GM12878 (cell line): ENCODE measurements around the gene NEO1. TPM values are rescaled to one million over a fixed set of nuclear protein-coding genes. Genes with fewer than 3 reads are reported as not detected.

Source experiments
- ATAC-seq: fragments of 200-7000 bp; cut with Tn5 transposase; 3 replicates; pipeline ENCODE4 v1.9.1; 2020; ENCODE audit warnings: mild to moderate bottlenecking, moderate library complexity
- BruUV-seq: library from RNA; stranded (reverse); fragments of 400-500 nt; replicated peaks from 2 replicates; lab custom pipeline; 2021; lab: Mats Ljungman, UMichigan
- CTCF ChIA-PET: fragments of 300-600 bp; sonication (Branson Sonifier 250); formaldehyde crosslinking; extraction: SDS; loops from one replicate; lab custom pipeline; 2021; ENCODE audit warnings: inconsistent platforms; lab: Yijun Ruan, JAX
- POLR2A ChIA-PET: fragments of 350-600 bp; formaldehyde crosslinking; extraction: SDS; loops from one replicate; lab custom pipeline; 2021; ENCODE audit warnings: inconsistent platforms; lab: Charles Lee
- RAD21 ChIA-PET: fragments of 300-600 bp; sonication (Branson Sonifier 250); formaldehyde crosslinking; loops from one replicate; lab custom pipeline; 2023; ENCODE audit warnings: antibody characterized with exemption; ENCODE audit not compliant: unreplicated experiment; lab: Charles Lee
- SMC1A ChIA-PET: fragments of 300-600 bp; sonication (Branson Sonifier 250); formaldehyde crosslinking; loops from one replicate; lab custom pipeline; 2023; ENCODE audit not compliant: unreplicated experiment, uncharacterized antibody; lab: Charles Lee
- DNase-seq: peaks from one replicate; pipeline ENCODE4 v3.0.0-alpha.2; 2011; ENCODE audit warnings: low read depth, low spot score
- FAIRE-seq: peaks from 3 replicates; lab custom pipeline; 2011; peaks lifted over from hg19 to GRCh38; lab: Jason Lieb, UNC
- H2AFZ ChIP-seq: 2 replicates; pipeline ENCODE4 v1.6.0; 2011; ENCODE audit warnings: low read depth, low read length, control low read depth; ENCODE audit not compliant: control insufficient read depth
- H3K27ac ChIP-seq: 2 replicates; pipeline ENCODE4 v1.5.1; 2011; ENCODE audit warnings: control low read depth; ENCODE audit not compliant: control insufficient read depth, insufficient read depth
- H3K27me3 ChIP-seq, 2 experiments: replicated peaks in 1 of 2; 2 replicates each; pipeline versions ENCODE4 v1.6.0 to v1.6.1; 2011; ENCODE audit warnings: low read length in 1 of 2; ENCODE audit not compliant: control insufficient read depth in 2 of 2, insufficient read depth in 2 of 2
- H3K36me3 ChIP-seq, 2 experiments: 2 replicates each; pipeline ENCODE4 v1.5.1; 2011; ENCODE audit warnings: low read length in 1 of 2; ENCODE audit not compliant: control insufficient read depth in 2 of 2, insufficient read depth in 2 of 2
- H3K4me1 ChIP-seq: 2 replicates; pipeline ENCODE4 v1.6.1; 2011; ENCODE audit warnings: mild to moderate bottlenecking, low read length, moderate library complexity, mixed read lengths; ENCODE audit not compliant: control insufficient read depth, insufficient read depth
- H3K4me2 ChIP-seq: 2 replicates; pipeline ENCODE4 v1.6.0; 2011; ENCODE audit warnings: control low read depth; ENCODE audit not compliant: control insufficient read depth, insufficient read depth
- H3K4me3 ChIP-seq: fragments of 200-600 bp; sonication (generic); 2 replicates; pipeline ENCODE4 v1.5.1; 2016
- H3K79me2 ChIP-seq: 2 replicates; pipeline ENCODE4 v1.6.0; 2011; ENCODE audit warnings: low read length; ENCODE audit not compliant: control insufficient read depth, insufficient read depth
- H3K9ac ChIP-seq: 2 replicates; pipeline ENCODE4 v1.8.0; 2011; ENCODE audit warnings: low read length, control low read depth, mixed read lengths; ENCODE audit not compliant: control insufficient read depth, insufficient read depth
- H3K9me3 ChIP-seq: replicated peaks from 3 replicates; pipeline ENCODE4 v1.5.1; 2011; ENCODE audit warnings: mild to moderate bottlenecking, low read length; ENCODE audit not compliant: control insufficient read depth, insufficient read depth
- H4K20me1 ChIP-seq: 2 replicates; pipeline ENCODE4 v1.6.0; 2011; ENCODE audit not compliant: control insufficient read depth, insufficient read depth
- CTCF ChIP-seq, 3 experiments: IDR thresholded peaks in 2 of 3; conservative IDR thresholded peaks in 1 of 3; 2 replicates each; pipeline ENCODE4 v1.5.1; 2011; ENCODE audit warnings: low read depth in 3 of 3, low read length in 3 of 3, mild to moderate bottlenecking in 3 of 3, control low read depth in 2 of 3, moderate library complexity in 2 of 3, inconsistent platforms in 1 of 3, mixed read lengths in 1 of 3; ENCODE audit not compliant: control insufficient read depth in 2 of 3, insufficient read depth in 1 of 3; ENCODE audit errors: extremely low read depth in 1 of 3
- HDAC6 ChIP-seq: fragments of 200-600 bp; sonication (generic); IDR thresholded peaks from one replicate; pipeline ENCODE4 v1.8.0; 2017; ENCODE audit warnings: antibody characterized with exemption; ENCODE audit not compliant: unreplicated experiment
- NR2C2 ChIP-seq: IDR thresholded peaks from 2 replicates; pipeline ENCODE4 v1.6.1; 2011; ENCODE audit warnings: borderline replicate concordance, low read depth; ENCODE audit not compliant: control insufficient read depth, insufficient read length
- PAX5 ChIP-seq: IDR thresholded peaks from 2 replicates; pipeline ENCODE4 v1.6.1; 2011; ENCODE audit warnings: low read depth, low read length, borderline replicate concordance
- PML ChIP-seq: IDR thresholded peaks from 2 replicates; pipeline ENCODE4 v1.6.1; 2012; ENCODE audit warnings: low read length, inconsistent platforms
- RAD21 ChIP-seq: IDR thresholded peaks from 2 replicates; pipeline ENCODE4 v1.6.1; 2011; ENCODE audit warnings: mild to moderate bottlenecking, low read depth, low read length, moderate library complexity; ENCODE audit not compliant: insufficient read depth
- STAT3 ChIP-seq: IDR thresholded peaks from 2 replicates; pipeline ENCODE4 v1.6.1; 2011; ENCODE audit warnings: low read depth, low read length, improper control_type of control experiment
- WGBS: methylation state at CpG from one replicate; pipeline ENCODE4 v1.1.6; 2016; ENCODE audit warnings: low lambda C conversion rate; ENCODE audit not compliant: insufficient replicate concordance, insufficient coverage; ENCODE audit errors: missing lambda C conversion rate; 5-methylcytosine and 5-hydroxymethylcytosine counted together
- in situ Hi-C: fragments of 300-500 bp; cut with MboI; formaldehyde crosslinking; loops from 9 replicates; pipeline ENCODE4 v1.14.3; 2018; ENCODE audit warnings: mixed read lengths
- intact Hi-C: fragments of 100-400 bp; cut with micrococcal nuclease; formaldehyde crosslinking; loops from one replicate; pipeline ENCODE4 v1.14.2; 2022; ENCODE audit not compliant: unreplicated experiment
- polyA plus RNA-seq, 11 experiments: library from polyadenylated mRNA; depleted of rRNA in 4 of 11; unstranded in 6 of 11; stranded (reverse) in 5 of 11; fragments of >200 nt; fragmentation: Nextera tagmentation in 4 of 11; fragmentation: Illumina TruSeq in 1 of 11; extraction: Ambion mirVana in 4 of 11; extraction: Trizol in 1 of 11; gene quantifications; 1 replicate in 1 of 11; 2 replicates in 10 of 11; pipeline versions ENCODE4 v1.2.1 to v1.2.3, GENCODE V29; 2011 to 2016; ENCODE audit warnings: inconsistent platforms in 2 of 11, missing spikeins in 2 of 11, low read depth in 1 of 11
- total RNA-seq, 4 experiments: library from RNA; depleted of rRNA in 3 of 4; stranded (reverse); fragments of >200 nt in 3 of 4; fragmentation: Illumina TruSeq in 1 of 4; extraction: Trizol in 1 of 4; gene quantifications; 2 replicates each; pipeline versions ENCODE4 v1.2.1 to v1.2.3, GENCODE V29; 2013 to 2021

The NEO1 gene
- total and polyA plus RNA-seq, 10 of the 15 experiments (the other 5 are each of a cell fraction or from before 2014, with no cell fraction given), result 0.03 to 2.0 (median 0.32) TPM

DNA sequence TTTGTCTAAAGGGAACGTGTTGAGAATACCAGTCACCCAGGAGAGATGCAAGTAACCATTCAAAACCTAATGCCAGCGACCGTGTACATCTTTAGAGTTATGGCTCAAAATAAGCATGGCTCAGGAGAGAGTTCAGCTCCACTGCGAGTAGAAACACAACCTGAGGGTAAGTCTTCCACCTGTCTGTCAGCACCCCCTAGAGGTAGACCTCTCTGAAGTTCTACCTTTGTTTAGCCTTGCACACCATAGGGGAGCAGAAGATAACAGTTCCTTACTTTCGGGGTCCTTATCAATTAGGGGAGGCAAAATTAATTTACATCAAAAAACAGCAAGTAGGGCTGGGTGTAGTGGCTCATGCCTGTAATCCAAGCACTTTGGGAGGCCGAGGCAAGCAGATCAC, 192.1 kb downstream of the NEO1 start:
- DNase-seq, result no peak
- H3K4me3 ChIP-seq, result no peak overlapping the region
- WGBS, result 13% methylated on average over 6 of the region's 6 CpGs
- ChIA-PET POLR2A (interaction anchor here (0.6 kb wide), 1 partner anchor 525 kb away, joined by 6 read pairs; no protein-coding TSS in a partner anchor), RAD21 (interaction anchor here (0.9 to 5.3 kb wide), 5 partner anchors 16 to 644 kb away, joined by 3 to 29 read pairs (median 6); no protein-coding TSS in a partner anchor), SMC1A (interaction anchor here (0.6 to 4.7 kb wide), 4 partner anchors 30 to 522 kb away, joined by 3 to 27 read pairs (median 8); no protein-coding TSS in a partner anchor), CTCF (interaction anchor here (0.6 to 6.7 kb wide), 18 partner anchors 8 to 644 kb away, joined by 3 to 78 read pairs (median 4); no protein-coding TSS in a partner anchor)
- H3K9me3 ChIP-seq, result no peaks in the 10 kb centered on the region
- peak; percentile 27 for FAIRE-seq
- H3K4me1 ChIP-seq, result no peaks in the 10 kb centered on the region
- in situ Hi-C loops (no loop called here), intact Hi-C loops (loop anchor here (5.0 to 10.0 kb wide), 3 partner anchors 117 to 460 kb away; partner anchors contain the start of gene ADPGK)
- no peak overlapping the region for H2AFZ ChIP-seq
- no peaks in the 10 kb centered on the region for H3K79me2 ChIP-seq
- no peaks in the 10 kb centered on the region for H4K20me1 ChIP-seq
- H3K36me3 ChIP-seq, result no peaks in the 10 kb centered on the region
- peak; percentile 86 for ATAC-seq
- H3K27me3 ChIP-seq, result no peaks in the 10 kb centered on the region
- TF ChIP-seq STAT3 (no peak), NR2C2 (no peak), PAX5 (no peak), HDAC6 (no peak), PML (no peak), RAD21 (peak; percentile 49), CTCF (IDR thresholded peaks at IDR 0.05 in 2 of 3, conservative IDR thresholded peaks at IDR 0.05 in 1 of 3; ENCODE audit: control insufficient read depth in 2 of 3, extremely low read depth in 1 of 3, insufficient read depth in 1 of 3, low read depth in 3 of 3, low read length in 3 of 3) (peak; percentile 43 to 59 (median 58); a peak in 5 of 6 replicates)
- H3K4me2 ChIP-seq, result no peak overlapping the region
- H3K9ac ChIP-seq, result no peak overlapping the region
- H3K27ac ChIP-seq, result no peak overlapping the region
- no TSS peak for BruUV-seq
